Colonic mucosa (tissue), 4 donors: ENCODE results near the gene PDE6H. TPM values are rescaled to one million over a fixed set of nuclear protein-coding genes. Genes with fewer than 3 reads are reported as not detected.

Experiments
- DNase-seq: peaks from one replicate; pipeline ENCODE4 v3.0.0-alpha.2; 2020
- H3K27ac ChIP-seq: fragments of 200-600 bp; one replicate; pipeline ENCODE4 v1.8.0; 2021
- H3K27me3 ChIP-seq: fragments of 200-600 bp; one replicate; pipeline ENCODE4 v1.8.0; 2021
- H3K36me3 ChIP-seq: fragments of 200-600 bp; one replicate; pipeline ENCODE4 v1.8.0; 2021
- H3K4me1 ChIP-seq: fragments of 200-600 bp; one replicate; pipeline ENCODE4 v1.8.0; 2021; ENCODE audit warnings: mild to moderate bottlenecking
- H3K4me3 ChIP-seq: fragments of 200-600 bp; one replicate; pipeline ENCODE4 v1.8.0; 2021
- H3K9ac ChIP-seq, 2 donors: one replicate each; pipeline ENCODE4 v1.7.0; 2013; ENCODE audit warnings: control low read depth in 2 of 2, low read depth in 2 of 2, low read length in 2 of 2
- H3K9me3 ChIP-seq: fragments of 200-600 bp; one replicate; pipeline ENCODE4 v1.8.0; 2021
- intact Hi-C: fragments of 100-400 bp; cut with DNase I; formaldehyde crosslinking; loops from one replicate; pipeline ENCODE4 v1.14.1; 2022
- total RNA-seq, 2 donors: library from RNA; stranded (reverse); fragmentation: NEBNext Ultra II Directional in 1 of 2; extraction: Animal tissue kit (Norgen Biotek cat#: 25700) in 1 of 2; gene quantifications; one replicate each; pipeline ENCODE4 v1.2.1, GENCODE V29; 2021
- TF ChIP-seq, protein P1 (sequence below): fragments of 200-600 bp; IDR thresholded peaks from one replicate; pipeline ENCODE4 v1.8.0; 2022; ENCODE audit warnings: antibody characterized with exemption, mild to moderate bottlenecking
- donor health status: healthy.
- donor health status: DM: no; HTN: no; CAD: no.
- donor health status: DM: no; HTN: no; CAD: no.

PDE6H gene
- total RNA-seq, 2 donors from 2014 or later: not detected

DNA sequence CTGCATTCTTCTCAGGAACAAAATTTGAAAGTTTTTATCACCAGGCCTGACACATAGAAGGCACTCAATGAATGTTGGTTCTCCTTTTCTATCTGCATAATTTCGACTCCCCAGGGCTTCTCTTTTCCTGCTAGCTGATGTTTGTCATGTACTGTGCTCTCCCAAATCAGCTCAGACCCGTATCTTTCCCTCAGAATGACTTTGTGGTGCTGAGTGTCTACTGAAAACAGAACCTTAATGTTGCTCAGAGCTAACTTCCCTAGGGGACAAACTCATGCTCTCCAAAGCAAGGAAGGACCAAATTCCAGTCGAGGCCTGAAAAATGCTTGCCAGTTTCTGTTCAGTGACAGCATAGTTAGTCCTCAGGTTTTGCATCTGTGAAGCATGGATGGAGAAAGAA is 13.4 kb upstream of the PDE6H start:
- Histone ChIP-seq H3K4me1 (no peaks in the 10 kb centered on the region), H3K4me3 (peak overlapping the region; percentile 32), H3K36me3 (no peaks in the 10 kb centered on the region), H3K27ac (peak overlapping the region; percentile 76), H3K9ac (peak overlapping the region in 1 of 2 donors; percentile 38), H3K9me3 (no peaks in the 10 kb centered on the region), H3K27me3 (no peaks in the 10 kb centered on the region)
- TF ChIP-seq, protein P1, sequence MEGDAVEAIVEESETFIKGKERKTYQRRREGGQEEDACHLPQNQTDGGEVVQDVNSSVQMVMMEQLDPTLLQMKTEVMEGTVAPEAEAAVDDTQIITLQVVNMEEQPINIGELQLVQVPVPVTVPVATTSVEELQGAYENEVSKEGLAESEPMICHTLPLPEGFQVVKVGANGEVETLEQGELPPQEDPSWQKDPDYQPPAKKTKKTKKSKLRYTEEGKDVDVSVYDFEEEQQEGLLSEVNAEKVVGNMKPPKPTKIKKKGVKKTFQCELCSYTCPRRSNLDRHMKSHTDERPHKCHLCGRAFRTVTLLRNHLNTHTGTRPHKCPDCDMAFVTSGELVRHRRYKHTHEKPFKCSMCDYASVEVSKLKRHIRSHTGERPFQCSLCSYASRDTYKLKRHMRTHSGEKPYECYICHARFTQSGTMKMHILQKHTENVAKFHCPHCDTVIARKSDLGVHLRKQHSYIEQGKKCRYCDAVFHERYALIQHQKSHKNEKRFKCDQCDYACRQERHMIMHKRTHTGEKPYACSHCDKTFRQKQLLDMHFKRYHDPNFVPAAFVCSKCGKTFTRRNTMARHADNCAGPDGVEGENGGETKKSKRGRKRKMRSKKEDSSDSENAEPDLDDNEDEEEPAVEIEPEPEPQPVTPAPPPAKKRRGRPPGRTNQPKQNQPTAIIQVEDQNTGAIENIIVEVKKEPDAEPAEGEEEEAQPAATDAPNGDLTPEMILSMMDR: no peak
- DNase-seq: no peak
- intact Hi-C loops: no loop called here

DNA sequence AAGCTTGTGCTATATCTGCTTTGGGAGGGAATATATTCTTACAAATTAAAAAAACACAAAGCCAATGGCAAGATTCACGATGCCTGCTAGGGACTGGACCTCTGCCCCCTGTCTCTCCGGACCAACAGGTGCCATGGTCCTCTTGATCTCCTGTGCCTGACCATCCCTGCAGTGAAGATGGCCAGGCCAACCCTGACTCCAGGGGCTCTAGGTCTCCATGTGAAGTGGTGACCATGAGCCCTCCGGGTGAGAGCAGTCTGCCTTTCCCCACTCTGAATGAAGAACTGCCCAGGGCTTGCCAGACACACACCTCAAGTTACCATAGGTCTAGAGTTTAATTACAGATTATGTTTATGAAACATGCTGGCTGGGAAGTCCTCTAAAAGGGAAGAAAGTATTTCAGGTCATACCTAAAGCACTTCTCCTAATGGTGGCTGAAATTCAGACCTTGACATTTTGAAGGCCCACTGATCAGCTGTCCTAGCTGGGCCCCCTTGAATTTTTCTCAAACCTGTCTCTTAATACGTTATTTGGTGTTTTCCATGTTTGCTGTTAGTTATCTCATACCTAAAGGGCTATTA is 12.8 kb upstream of the PDE6H start:
- Histone ChIP-seq H3K27ac (peak overlapping the region; percentile 76), H3K9me3 (no peaks in the 10 kb centered on the region), H3K36me3 (no peaks in the 10 kb centered on the region), H3K4me1 (no peaks in the 10 kb centered on the region), H3K9ac (peak overlapping the region in 1 of 2 donors; percentile 38), H3K4me3 (peak overlapping the region; percentile 32), H3K27me3 (no peaks in the 10 kb centered on the region)
- DNase-seq: no peak
- TF ChIP-seq, protein P1: no peak
- intact Hi-C loops: no loop called here

DNA sequence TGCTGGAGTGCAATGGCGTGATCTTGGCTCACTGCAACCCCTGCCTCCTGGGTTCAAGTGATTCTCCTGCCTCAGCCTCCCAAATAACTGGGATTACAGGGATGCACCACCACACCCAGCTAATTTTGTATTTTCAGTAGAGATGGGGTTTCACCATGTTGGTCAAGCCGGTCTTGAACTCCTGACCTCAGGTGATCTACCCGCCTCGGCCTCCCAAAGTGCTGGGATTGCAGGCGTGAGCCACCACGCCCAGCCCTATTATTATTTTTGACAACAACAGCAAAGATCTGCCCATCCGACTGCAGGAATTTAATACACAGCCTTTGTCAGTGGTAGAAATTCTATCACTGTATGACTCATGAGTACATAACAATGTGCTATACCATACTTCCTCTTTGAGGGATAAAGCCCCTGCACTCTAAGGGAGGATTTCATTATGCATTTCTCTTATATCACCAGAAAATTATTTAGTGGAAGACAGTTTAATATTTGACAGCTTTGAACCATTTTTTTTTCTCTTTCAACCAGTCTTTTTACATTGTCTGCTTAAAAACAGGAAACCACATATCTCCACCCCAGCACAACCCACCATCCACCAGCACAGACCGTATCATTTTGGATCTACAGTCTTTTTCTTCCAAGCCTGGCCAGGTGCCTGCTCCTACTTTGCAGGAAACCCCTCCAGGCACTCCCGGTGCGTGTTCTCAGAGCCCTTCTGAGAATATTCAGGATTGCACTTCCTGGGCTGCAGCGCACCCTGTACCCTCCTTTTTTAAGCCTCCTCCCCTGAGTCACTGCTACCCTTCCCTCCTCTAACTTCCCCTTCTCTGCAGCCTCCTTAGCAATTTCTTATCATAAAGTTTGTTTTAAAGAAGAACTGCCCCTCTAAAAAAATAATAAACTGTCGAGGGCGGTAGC is 12.0 kb upstream of the PDE6H start:
- intact Hi-C loops: no loop called here
- TF ChIP-seq, protein P1: no peak
- no peaks in the 10 kb centered on the region for H3K36me3 ChIP-seq
- peak overlapping the region; percentile 76 for H3K27ac ChIP-seq
- H3K27me3 ChIP-seq: no peaks in the 10 kb centered on the region
- no peaks in the 10 kb centered on the region for H3K4me1 ChIP-seq
- peak overlapping the region; percentile 39 to 62 for H3K9ac ChIP-seq
- no peaks in the 10 kb centered on the region for H3K9me3 ChIP-seq
- no peak for DNase-seq
- peak overlapping the region; percentile 32 for H3K4me3 ChIP-seq

DNA sequence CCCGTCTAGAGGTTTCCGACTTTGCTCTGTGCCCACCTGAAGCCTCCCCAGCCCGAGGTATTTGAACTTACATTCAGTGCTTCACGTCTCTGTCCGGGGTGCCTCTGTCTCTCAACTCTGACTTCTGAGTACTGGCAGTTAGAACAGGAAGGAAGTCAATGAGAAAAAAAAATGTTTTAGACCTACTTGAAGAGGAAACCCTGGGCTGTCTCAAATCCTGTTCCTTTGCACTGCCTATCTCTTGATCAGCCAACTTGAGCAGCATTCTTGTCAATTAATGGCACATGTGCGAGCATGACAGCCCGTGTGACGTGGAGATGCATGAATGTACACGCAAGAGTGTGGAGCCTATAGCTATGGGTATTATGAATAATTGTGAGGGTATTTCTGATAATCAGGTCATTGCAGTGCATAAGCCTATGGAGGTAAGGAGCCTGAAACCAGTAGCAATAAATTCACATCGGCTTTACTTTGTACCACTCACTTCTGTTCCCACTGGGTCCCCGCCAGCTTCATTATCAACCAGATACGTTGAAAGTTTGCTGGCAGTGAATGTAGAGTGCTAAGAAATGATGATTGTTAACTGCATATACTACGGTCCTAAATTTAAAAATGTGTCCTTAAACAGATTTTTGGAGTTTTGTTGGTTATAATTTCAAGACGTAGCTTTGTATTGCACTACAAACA is 11.2 kb upstream of the PDE6H start, which contains the start of gene ARHGDIB:
Gene ARHGDIB, minus strand, starts transcription at position 136 of the 687 bp plus-strand sequence. CDS start 10,889 bp downstream, outside the sequence.
- peak within 1 kb of the TSS; percentile 39 to 62 for H3K9ac ChIP-seq
- DNase-seq: peak; percentile 39
- H3K36me3 ChIP-seq: no peaks in the 10 kb centered on the region

DNA sequence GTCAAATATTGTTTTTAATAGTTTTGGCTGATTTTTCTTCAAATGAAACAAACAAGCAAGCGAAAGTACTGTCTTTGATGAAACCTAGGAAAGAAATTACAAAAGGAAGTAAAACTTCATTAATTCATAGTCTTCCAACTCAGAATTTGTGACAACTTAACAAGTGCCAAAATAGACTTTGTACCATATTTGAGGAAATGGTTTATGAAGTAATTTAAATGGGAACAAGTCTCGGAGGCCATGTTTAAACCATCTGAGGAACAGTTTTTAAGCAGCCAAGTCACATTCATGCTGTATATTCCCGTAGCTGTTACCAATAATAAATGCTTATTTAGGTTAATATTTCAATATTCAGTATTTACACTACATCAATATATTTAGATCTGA is 10.7 kb upstream of the PDE6H start:
- intact Hi-C loops: no loop called here
- Histone ChIP-seq H3K4me1 (no peaks in the 10 kb centered on the region), H3K4me3 (no peak overlapping the region), H3K9ac (no peak overlapping the region), H3K9me3 (no peaks in the 10 kb centered on the region), H3K27me3 (no peaks in the 10 kb centered on the region), H3K36me3 (no peaks in the 10 kb centered on the region), H3K27ac (peak overlapping the region; percentile 76)
- no peak for DNase-seq
- TF ChIP-seq, protein P1: no peak

More for the DNA sequence above, 11.2 kb upstream of the PDE6H start, which contains the start of gene ARHGDIB:
- H3K27me3 ChIP-seq: no peaks in the 10 kb centered on the region
- H3K27ac ChIP-seq: peak within 1 kb of the TSS; percentile 76
- TF ChIP-seq, protein P1: no peak
- peak within 1 kb of the TSS; percentile 32 for H3K4me3 ChIP-seq
- H3K4me1 ChIP-seq: no peaks in the 10 kb centered on the region
- no peaks in the 10 kb centered on the region for H3K9me3 ChIP-seq
- intact Hi-C loops: no loop called here
